ENCODE results near the gene CYP3A5.
"Not testable (repeated sequence)": the region's sequence is repeated elsewhere in the genome, so short reads cannot be mapped to it uniquely, and the experiment has no call there.

The CYP3A5 gene

DNA sequence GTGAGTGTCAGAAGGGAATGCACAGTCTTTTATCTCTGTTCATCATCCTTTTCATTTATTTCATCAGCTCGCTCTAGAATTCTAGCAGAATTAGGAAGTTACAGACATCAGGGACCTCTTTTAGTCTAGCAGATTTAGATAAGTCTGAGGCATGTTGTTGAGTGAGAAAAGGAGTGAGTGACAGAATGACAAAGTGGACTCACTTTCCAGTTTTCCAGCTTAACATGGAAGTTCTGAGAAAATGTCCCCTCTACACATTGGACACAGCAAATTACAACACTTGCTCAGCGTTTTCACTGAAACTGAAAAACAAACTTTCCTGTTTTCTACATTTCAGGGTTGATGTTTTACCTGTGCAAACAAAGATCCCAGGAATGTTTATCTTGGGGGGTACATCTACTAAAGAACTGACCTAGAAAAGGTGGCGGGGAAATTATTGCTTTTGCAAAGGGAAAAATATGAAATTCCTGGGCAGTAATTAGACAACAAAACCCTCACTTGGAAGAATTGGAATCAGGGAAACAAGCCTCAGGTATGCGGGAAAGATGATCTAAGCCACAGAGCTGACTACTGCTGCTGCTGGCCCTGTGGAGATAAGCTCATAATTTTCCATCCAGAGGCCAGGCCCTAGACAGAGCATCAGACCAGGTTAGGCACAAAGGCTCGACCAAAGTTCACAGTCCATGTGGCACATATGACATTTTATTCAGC is 14.6 kb upstream of the CYP3A5 start:
- H3K27me3 ChIP-seq (ENCODE audit: insufficient read depth, low read length), result peaks cover 2% of the 10 kb centered on the region
- H3K4me3 ChIP-seq (ENCODE audit: low read length), result no peak overlapping the region
- no peak overlapping the region for H2AFZ ChIP-seq (ENCODE audit: low read depth, low read length)
- H3K9me3 ChIP-seq (ENCODE audit: low read length), result no peaks in the 10 kb centered on the region
- H3K36me3 ChIP-seq (ENCODE audit: insufficient read depth, low read length), result no peaks in the 10 kb centered on the region
- peaks cover 9% of the 10 kb centered on the region for H3K4me1 ChIP-seq (ENCODE audit: insufficient read depth, low read length)

DNA sequence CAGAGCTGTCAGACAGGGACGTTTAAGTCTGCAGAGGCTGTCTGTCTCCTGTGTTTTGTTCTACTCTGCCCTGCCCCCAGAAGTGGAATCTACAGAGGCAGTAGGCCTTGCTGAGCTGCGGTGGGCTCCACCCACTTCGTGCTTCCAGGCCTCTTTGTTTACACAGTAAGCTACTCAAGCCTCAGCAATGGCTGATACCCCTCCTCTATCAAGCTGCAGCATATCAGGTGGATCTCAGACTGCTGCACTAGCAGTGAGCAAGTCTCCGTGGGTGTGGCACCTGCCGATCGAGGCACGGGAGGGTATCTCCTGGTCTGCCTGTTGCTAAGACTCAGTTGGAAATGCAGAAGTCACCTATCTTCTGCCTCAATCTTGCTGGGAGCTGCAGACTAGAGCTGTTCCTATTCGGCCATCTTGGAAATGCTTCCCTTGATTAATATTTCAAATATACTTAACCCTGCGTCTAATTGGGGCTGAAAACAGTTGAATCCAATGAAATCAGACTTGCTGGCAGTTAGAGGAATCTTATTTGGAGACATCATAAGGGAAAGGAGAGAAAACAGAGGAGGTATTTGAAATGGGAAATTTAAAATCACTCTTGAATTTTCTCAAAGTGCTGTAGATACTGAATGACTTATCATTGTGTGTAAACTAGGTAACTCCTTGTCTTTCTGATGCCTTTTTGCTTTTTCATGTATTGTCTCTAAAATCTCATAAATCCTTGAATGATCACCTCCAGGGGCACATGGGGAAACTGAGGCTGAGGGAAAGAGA is 13.8 kb upstream of the CYP3A5 start:
- Histone ChIP-seq H3K27me3 (ENCODE audit: insufficient read depth, low read length) (peaks cover 2% of the 10 kb centered on the region), H3K4me3 (ENCODE audit: low read length) (no peak overlapping the region), H3K36me3 (ENCODE audit: insufficient read depth, low read length) (no peaks in the 10 kb centered on the region)

DNA sequence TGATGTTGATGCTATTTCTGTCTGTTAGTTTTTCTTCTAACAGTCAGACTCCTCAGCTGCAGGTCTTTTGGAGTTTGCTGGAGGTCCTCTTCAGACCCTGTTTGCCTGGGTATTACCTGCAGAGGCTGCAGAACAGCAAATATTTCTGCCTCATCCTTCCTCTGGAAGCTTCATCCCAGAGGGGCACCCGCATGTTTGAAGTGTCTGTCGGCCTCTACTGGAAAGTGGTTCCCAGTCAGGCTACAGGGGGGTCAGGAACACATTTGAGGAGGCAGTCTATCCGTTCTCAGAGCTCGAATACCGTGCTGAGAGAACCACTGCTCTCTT is 13.3 kb upstream of the CYP3A5 start:
- H3K27me3 ChIP-seq (ENCODE audit: insufficient read depth, low read length), result peaks cover 2% of the 10 kb centered on the region
- peak overlapping the region; percentile 86 for H2AFZ ChIP-seq (ENCODE audit: low read depth, low read length)
- H3K4me1 ChIP-seq (ENCODE audit: insufficient read depth, low read length), result peaks cover 9% of the 10 kb centered on the region
- H3K4me3 ChIP-seq (ENCODE audit: low read length), result no peak overlapping the region
- H3K9me3 ChIP-seq (ENCODE audit: low read length), result no peaks in the 10 kb centered on the region
- H3K36me3 ChIP-seq (ENCODE audit: insufficient read depth, low read length), result no peaks in the 10 kb centered on the region

More for the DNA sequence above, 13.8 kb upstream of the CYP3A5 start:
- Histone ChIP-seq H2AFZ (ENCODE audit: low read depth, low read length) (peak overlapping the region; percentile 86), H3K4me1 (ENCODE audit: insufficient read depth, low read length) (peaks cover 9% of the 10 kb centered on the region), H3K9me3 (ENCODE audit: low read length) (no peaks in the 10 kb centered on the region)

DNA sequence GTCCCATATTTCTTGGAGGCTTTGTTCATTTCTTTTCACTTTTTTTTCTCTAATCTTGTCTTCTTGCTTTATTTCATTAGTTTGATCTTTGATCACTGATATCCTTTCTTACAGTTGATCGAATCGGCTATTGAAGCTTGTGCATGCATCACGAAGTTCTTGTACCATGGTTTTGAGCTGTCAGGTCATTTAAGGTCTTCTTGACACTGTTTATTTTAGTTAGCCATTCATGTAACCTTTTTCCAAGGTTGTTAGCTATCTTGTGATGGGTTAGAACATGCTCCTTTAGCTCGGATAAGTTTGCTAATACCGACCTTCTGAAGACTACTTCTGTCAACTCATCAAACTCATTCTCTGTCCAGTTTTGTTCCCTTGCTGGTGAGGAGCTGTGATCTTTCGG is 12.8 kb upstream of the CYP3A5 start:
- not testable (repeated sequence) for H3K4me3 ChIP-seq (ENCODE audit: low read length); H3K36me3 ChIP-seq (ENCODE audit: insufficient read depth, low read length); H3K27me3 ChIP-seq (ENCODE audit: insufficient read depth, low read length); H3K4me1 ChIP-seq (ENCODE audit: insufficient read depth, low read length); H3K9me3 ChIP-seq (ENCODE audit: low read length)
- H2AFZ ChIP-seq (ENCODE audit: low read depth, low read length), result peak overlapping the region; percentile 86

DNA sequence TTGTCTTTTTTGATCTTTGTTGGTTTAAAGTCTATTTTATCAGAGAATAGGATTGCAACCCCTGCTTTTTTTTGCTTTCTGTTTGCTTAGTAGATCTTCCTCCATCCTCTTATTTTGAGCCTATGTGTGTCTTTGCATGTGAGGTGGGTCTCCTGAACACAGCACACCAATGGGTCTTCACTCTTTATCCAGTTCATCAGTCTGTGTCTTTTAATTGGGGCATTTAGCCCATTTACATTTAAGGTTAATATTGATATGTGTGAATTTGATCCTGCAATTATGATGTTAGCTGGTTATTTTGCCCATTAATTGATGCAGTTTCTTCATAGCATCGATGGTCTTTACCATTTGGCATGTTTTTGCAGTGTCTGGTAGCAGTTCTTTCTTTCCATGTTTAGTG is 11.9 kb upstream of the CYP3A5 start:
- not testable (repeated sequence) for H3K4me1 ChIP-seq (ENCODE audit: insufficient read depth, low read length); H3K27me3 ChIP-seq (ENCODE audit: insufficient read depth, low read length); H3K9me3 ChIP-seq (ENCODE audit: low read length); H3K4me3 ChIP-seq (ENCODE audit: low read length); H3K36me3 ChIP-seq (ENCODE audit: insufficient read depth, low read length); H2AFZ ChIP-seq (ENCODE audit: low read depth, low read length)

DNA sequence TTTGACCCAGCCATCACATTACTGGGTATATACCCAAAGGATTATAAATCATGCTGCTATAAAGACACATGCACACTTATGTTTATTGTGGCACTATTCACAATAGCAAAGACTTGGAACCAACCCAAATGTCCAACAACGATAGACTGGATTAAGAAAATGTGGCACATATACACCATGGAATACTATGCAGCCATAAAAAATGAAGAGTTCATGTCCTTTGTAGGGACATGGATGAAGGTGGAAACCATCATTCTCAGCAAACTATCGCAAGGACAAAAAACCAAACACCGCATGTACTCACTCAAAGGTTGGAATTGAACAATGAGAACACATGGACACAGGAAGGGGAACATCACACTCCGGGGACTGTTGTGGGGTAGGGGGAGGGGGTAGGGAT is 11.1 kb upstream of the CYP3A5 start:
- not testable (repeated sequence) for H3K9me3 ChIP-seq (ENCODE audit: low read length)

DNA sequence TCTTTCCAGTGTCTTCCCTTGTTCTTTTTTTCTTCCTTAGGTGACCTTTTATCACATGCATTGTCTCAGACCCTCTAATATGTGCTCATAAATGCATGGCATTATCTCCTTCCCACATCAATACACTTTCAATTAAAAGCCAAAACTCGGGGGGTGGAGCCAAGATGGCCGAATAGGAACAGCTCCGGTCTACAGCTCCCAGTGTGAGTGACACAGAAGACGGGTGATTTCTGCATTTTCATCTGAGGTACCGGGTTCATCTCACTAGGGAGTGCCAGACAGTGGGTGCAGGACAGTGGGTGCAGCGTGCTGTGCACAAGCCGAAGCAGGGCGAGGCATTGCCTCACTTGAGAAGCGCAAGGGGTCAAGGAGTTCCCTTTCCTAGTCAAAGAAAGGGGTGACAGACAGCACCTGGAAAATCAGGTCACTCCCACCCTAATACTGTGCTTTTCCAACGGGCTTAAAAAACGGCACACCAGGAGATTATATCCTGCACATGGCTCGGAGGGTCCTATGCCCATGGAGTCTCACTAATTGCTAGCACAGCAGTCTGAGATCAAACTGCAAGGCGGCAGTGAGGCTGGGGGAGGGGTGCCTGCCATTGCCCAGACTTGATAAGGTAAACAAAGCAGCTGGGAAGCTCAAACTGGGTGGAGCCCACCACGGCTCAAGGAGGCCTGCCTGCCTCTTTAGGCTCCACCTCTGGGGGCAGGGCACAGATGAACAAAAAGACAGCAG is 6.2 kb upstream of the CYP3A5 start:
- H3K36me3 ChIP-seq (ENCODE audit: insufficient read depth, low read length); H3K27me3 ChIP-seq (ENCODE audit: insufficient read depth, low read length); H2AFZ ChIP-seq (ENCODE audit: low read depth, low read length); H3K4me1 ChIP-seq (ENCODE audit: insufficient read depth, low read length); H3K9me3 ChIP-seq (ENCODE audit: low read length); H3K4me3 ChIP-seq (ENCODE audit: low read length): not testable (repeated sequence)

More for the DNA sequence above, 11.1 kb upstream of the CYP3A5 start:
- H2AFZ ChIP-seq (ENCODE audit: low read depth, low read length); H3K4me1 ChIP-seq (ENCODE audit: insufficient read depth, low read length); H3K36me3 ChIP-seq (ENCODE audit: insufficient read depth, low read length); H3K27me3 ChIP-seq (ENCODE audit: insufficient read depth, low read length); H3K4me3 ChIP-seq (ENCODE audit: low read length): not testable (repeated sequence)

DNA sequence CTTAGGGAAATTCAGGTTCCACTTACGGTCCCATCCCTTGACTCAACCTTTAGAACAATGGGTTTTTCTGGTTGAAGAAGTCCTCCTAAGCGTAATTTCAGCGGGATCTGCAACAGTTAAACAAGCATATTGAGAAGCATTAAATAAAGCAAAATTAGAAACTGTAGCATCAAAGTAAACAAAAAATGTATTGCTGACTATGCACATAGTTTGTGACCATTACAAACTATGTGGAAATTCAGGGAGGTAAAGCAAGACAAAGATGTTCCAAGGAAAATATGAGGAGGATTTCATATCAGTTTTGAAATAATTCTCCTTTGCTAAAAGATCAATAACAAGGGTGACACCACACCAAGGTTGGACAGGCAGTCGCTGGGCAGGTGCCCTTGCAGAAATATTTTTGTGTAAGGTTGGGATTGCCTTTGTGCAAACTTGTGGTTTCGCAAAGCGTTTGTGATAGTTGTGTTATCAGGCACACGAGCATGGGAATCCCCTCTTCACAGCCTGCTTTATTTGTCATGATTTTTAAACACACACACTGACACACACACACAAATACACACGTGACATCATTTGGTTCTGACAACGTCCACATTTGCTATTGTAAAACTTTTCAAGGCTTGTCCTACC is 5.4 kb upstream of the CYP3A5 start:
- Histone ChIP-seq H3K4me3 (ENCODE audit: low read length) (no peak overlapping the region), H3K4me1 (ENCODE audit: insufficient read depth, low read length) (no peaks in the 10 kb centered on the region), H3K27me3 (ENCODE audit: insufficient read depth, low read length) (no peaks in the 10 kb centered on the region), H3K9me3 (ENCODE audit: low read length) (peaks cover 8% of the 10 kb centered on the region), H2AFZ (ENCODE audit: low read depth, low read length) (no peak overlapping the region), H3K36me3 (ENCODE audit: insufficient read depth, low read length) (no peaks in the 10 kb centered on the region)

DNA sequence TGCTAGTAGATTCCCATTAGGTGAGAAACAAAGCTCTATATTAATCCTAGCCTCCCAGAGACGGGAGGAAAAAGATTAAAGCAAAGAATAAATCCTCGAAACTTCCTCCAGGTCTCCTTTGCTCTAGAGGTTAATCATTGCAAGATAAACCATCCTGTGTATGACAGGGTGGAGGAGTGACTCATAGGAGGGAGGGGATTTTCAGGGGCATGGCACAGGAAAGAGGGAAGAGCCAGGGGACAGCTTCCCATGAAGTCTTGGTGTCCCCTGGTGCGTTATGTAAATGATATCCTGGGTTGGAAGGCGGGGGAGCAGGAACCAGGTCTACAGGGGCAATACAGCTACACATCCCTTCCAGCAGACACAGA is 780 bp downstream of the CYP3A5 start:
- H3K4me1 ChIP-seq (ENCODE audit: insufficient read depth, low read length), result no peaks in the 10 kb centered on the region
- peaks cover 2% of the 10 kb centered on the region for H3K9me3 ChIP-seq (ENCODE audit: low read length)
- no peaks in the 10 kb centered on the region for H3K36me3 ChIP-seq (ENCODE audit: insufficient read depth, low read length)
- H3K27me3 ChIP-seq (ENCODE audit: insufficient read depth, low read length), result no peaks in the 10 kb centered on the region
- H2AFZ ChIP-seq (ENCODE audit: low read depth, low read length), result no peak overlapping the region
- H3K4me3 ChIP-seq (ENCODE audit: low read length), result no peak overlapping the region

DNA sequence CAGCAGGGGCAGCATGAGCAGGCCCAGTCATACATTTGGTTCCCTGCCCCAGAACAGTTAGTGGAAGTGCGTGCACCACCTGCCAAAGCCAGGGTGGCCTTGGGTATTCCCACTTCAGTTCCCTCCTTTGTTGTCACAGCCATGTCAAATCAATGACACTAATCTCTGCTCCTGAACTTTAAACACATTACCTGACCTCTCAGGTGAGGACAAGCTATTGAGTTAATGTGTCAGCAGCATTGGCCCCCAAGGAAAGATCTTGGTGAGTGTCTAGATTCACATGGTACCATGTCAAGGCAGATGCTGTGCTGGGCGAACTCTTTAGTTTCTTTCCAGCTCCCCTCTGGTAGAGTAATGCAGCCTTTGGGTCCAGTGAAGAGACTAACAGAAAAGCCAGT is 2.1 kb downstream of the CYP3A5 start:
- no peaks in the 10 kb centered on the region for H3K4me1 ChIP-seq (ENCODE audit: insufficient read depth, low read length)
- H2AFZ ChIP-seq (ENCODE audit: low read depth, low read length), result no peak overlapping the region
- H3K27me3 ChIP-seq (ENCODE audit: insufficient read depth, low read length), result no peaks in the 10 kb centered on the region
- H3K36me3 ChIP-seq (ENCODE audit: insufficient read depth, low read length), result no peaks in the 10 kb centered on the region
- H3K4me3 ChIP-seq (ENCODE audit: low read length), result no peak overlapping the region
- H3K9me3 ChIP-seq (ENCODE audit: low read length), result no peaks in the 10 kb centered on the region

DNA sequence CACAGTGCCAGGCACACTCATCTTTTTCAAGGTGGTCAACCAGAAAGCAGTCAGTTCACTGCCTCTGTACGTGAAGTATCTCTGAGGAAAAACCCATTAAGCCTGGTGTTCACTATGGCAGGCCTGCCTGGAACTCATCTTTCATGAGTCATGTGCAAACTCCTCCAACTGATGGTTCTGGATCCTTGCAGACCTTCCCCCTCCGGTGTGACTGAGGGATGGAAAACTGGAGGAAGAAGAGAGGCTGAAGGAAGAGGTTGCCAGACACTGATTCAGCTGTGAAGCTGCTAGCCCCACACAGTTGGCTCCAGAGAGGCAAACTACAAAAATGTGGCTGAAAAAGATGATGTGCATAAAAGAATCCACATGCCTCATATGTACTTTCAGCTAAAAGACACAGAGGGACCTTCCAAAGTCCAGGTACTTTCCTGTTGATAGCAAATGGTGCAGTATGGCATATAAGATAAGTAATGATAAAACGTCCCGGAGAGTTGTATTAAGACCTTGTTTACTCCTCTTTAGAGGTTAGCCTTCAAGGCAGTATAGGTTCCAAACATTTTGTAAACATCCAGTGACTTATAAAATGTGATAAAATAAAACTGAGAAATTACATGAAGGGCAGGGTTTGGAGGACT is 2.7 kb downstream of the CYP3A5 start:
- H3K9me3 ChIP-seq (ENCODE audit: low read length), result no peaks in the 10 kb centered on the region
- H3K4me1 ChIP-seq (ENCODE audit: insufficient read depth, low read length), result no peaks in the 10 kb centered on the region
- H2AFZ ChIP-seq (ENCODE audit: low read depth, low read length), result no peak overlapping the region
- no peaks in the 10 kb centered on the region for H3K36me3 ChIP-seq (ENCODE audit: insufficient read depth, low read length)
- no peaks in the 10 kb centered on the region for H3K27me3 ChIP-seq (ENCODE audit: insufficient read depth, low read length)
- no peak overlapping the region for H3K4me3 ChIP-seq (ENCODE audit: low read length)

DNA sequence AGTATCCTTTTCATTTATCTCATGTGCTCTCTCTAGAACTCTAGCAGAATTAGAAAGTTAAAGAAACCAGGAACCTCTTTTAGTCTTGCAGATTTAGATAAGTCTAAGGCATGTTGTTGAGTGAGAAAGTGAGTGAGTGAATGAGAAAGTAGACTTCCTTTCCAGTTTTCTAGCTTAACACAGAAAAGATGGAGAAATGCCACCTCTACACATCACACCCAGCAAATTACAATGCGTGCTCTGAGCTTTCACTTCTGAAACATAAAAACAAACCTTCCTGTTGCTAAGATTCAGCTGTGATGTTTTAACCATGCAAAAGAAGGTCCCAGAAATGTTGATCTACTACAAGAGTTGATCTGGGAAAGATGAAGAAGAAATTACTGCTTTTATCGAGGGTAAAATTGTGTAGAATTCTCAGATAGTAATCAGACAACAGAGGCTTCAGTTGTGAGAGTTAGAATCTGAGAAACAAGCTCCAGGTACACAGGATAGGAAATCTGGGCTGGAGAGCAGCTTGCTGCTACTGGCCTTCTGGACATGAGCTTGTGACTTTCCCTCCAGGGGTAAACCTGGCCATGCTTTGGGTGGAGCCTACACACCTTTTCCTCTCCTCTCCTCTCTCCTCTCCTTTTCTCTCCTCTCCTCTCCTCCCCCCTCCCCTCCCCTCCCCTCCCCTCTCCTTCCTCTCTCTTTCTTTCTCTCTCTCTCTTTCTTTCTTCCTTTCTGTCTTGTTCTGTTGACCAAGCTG is 4.6 kb downstream of the CYP3A5 start:
- Histone ChIP-seq H3K4me3 (ENCODE audit: low read length) (no peak overlapping the region), H3K27me3 (ENCODE audit: insufficient read depth, low read length) (no peaks in the 10 kb centered on the region), H2AFZ (ENCODE audit: low read depth, low read length) (no peak overlapping the region), H3K36me3 (ENCODE audit: insufficient read depth, low read length) (no peaks in the 10 kb centered on the region), H3K9me3 (ENCODE audit: low read length) (no peaks in the 10 kb centered on the region), H3K4me1 (ENCODE audit: insufficient read depth, low read length) (no peaks in the 10 kb centered on the region)
